Measurements from ENCODE around the gene IQUB.
A peak's percentile ranks its signal among the peaks of the same experiment; 100 is the strongest.

DNA sequence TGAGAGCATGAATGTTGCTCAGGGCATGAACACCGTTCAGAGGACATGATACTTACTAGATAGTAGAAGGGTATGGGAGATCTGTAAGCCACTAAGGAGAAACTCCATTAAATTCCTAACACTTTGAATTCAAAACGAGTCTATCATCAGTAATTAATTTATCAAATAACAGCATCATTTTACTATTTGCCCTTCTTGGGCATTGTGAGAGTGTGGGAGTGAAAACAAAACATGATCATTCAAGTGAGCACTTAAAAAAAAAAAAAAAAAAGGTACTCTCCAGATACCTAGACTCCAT, 46.7 kb upstream of the IQUB start:
- TF ChIP-seq, protein P1, sequence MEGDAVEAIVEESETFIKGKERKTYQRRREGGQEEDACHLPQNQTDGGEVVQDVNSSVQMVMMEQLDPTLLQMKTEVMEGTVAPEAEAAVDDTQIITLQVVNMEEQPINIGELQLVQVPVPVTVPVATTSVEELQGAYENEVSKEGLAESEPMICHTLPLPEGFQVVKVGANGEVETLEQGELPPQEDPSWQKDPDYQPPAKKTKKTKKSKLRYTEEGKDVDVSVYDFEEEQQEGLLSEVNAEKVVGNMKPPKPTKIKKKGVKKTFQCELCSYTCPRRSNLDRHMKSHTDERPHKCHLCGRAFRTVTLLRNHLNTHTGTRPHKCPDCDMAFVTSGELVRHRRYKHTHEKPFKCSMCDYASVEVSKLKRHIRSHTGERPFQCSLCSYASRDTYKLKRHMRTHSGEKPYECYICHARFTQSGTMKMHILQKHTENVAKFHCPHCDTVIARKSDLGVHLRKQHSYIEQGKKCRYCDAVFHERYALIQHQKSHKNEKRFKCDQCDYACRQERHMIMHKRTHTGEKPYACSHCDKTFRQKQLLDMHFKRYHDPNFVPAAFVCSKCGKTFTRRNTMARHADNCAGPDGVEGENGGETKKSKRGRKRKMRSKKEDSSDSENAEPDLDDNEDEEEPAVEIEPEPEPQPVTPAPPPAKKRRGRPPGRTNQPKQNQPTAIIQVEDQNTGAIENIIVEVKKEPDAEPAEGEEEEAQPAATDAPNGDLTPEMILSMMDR (conservative IDR thresholded peaks at IDR 0.05; ENCODE audit: low read depth, low read length): peak; percentile 23; the same call in 1 of the 2 replicates
- no peak for TF ChIP-seq EZH2 (IDR thresholded peaks at IDR 0.05; ENCODE audit: low read length, unreplicated experiment)

All from PC-3 (cell line).